ENCODE measurements around the gene CASP10. TPM values are rescaled to one million over a fixed set of nuclear protein-coding genes. Genes with fewer than 3 reads are reported as not detected.

Gene CASP10
- total and polyA plus RNA-seq, 2 of the 13 experiments (the other 11 are each of a cell fraction or from before 2014, with no cell fraction given), result 22.2 to 23.8 TPM

GRCh38 chr2:201180010-201180409 lies 2.9 kb upstream of the CASP10 start:
- Histone ChIP-seq H3K4me2 (ENCODE audit: low read depth, low read length) (peak overlapping the region; percentile 71), H3K9ac (ENCODE audit: insufficient read depth, low read depth, low read length) (peak overlapping the region; percentile 38), H2AFZ (ENCODE audit: low read length) (peak overlapping the region; percentile 88), H3K4me3 (replicated peaks in 1 of 3; ENCODE audit: insufficient read depth in 1 of 3, low read depth in 2 of 3, low read length in 3 of 3) (peak overlapping the region in 2 of 3 experiments; percentile 35 to 38; a peak in 4 of 6 replicates), H3K27ac (ENCODE audit: extremely low read length, insufficient read depth, low read length) (no peak overlapping the region), H3K4me1 (ENCODE audit: insufficient read depth, low read length) (peaks cover 56% of the 10 kb centered on the region), H4K20me1 (ENCODE audit: insufficient read depth, low read length) (no peaks in the 10 kb centered on the region), H3K36me3 (replicated peaks in 1 of 2; ENCODE audit: control insufficient read depth in 1 of 2, insufficient read depth in 2 of 2, low read length in 2 of 2) (no peaks in the 10 kb centered on the region), H3K79me2 (ENCODE audit: insufficient read depth, low read length) (peaks cover 24% of the 10 kb centered on the region), H3K27me3 (ENCODE audit: control insufficient read depth in 1 of 2, insufficient read depth in 2 of 2, low read length in 2 of 2) (no peaks in the 10 kb centered on the region; a peak in 1 of 5 replicates), H3K9me3 (ENCODE audit: low read length) (peaks cover 11% of the 10 kb centered on the region; the same call in 1 of the 2 replicates)
- POLR2A ChIA-PET, result interaction anchor here (0.9 kb wide), 1 partner anchor 290 kb away, joined by 3 read pairs; the partner anchor contains the start of gene NIF3L1
- FAIRE-seq, result no peak
- BruUV-seq (replicated peaks), result no TSS peak
- WGBS (ENCODE audit: low lambda C conversion rate), result 16% methylated on average over 3 of the region's 3 CpGs
- DNase-seq (ENCODE audit: low spot score), result peak; percentile 63
- in situ Hi-C loops (cut with HindIII; ENCODE audit: extremely low pct_ligation_motif_present, low pct_unique_long_range_greater_than_20kb), result loop anchor here (5.0 kb wide), 1 partner anchor 52 kb away; no protein-coding TSS in a partner anchor
- CTCF ChIA-PET (ENCODE audit: low intra/inter-chr PET ratio, low total read pairs), result interaction anchor here (4.5 kb wide), 1 partner anchor 53 kb away, joined by 45 read pairs; no protein-coding TSS in a partner anchor
- ATAC-seq, result peak; percentile 51
- intact Hi-C loops (cut with micrococcal nuclease; ENCODE audit: unreplicated experiment), result no loop called here
- no peak for TF ChIP-seq ZNF879 (CRISPR knock-in tag; IDR thresholded peaks at IDR 0.05)
- TF ChIP-seq SP5 (CRISPR knock-in tag; IDR thresholded peaks at IDR 0.05; ENCODE audit: borderline replicate concordance, low read depth), result no peak
- TF ChIP-seq KAT2B (IDR thresholded peaks at IDR 0.05; ENCODE audit: borderline replicate concordance, low read depth, low read length), result no peak
- no peak for TF ChIP-seq CEBPB (IDR thresholded peaks at IDR 0.05; ENCODE audit: borderline replicate concordance, low read depth, low read length)
- TF ChIP-seq ZNF17 (CRISPR knock-in tag; IDR thresholded peaks at IDR 0.05), result no peak
- TF ChIP-seq POGZ (CRISPR knock-in tag; IDR thresholded peaks at IDR 0.05), result peak; percentile 22; the same call in 1 of the 2 replicates
- 0 out of 2 replicates have a peak, but pooled peaks have one; percentile 26 for TF ChIP-seq HOMEZ (CRISPR knock-in tag; IDR thresholded peaks at IDR 0.05; ENCODE audit: low read depth)
- peak; percentile 46; the same call in 1 of the 2 replicates for TF ChIP-seq DRAP1 (CRISPR knock-in tag; IDR thresholded peaks at IDR 0.05)
- TF ChIP-seq KAT8 (CRISPR knock-in tag; IDR thresholded peaks at IDR 0.05), result peak; percentile 41; the same call in 1 of the 2 replicates
- 0 out of 2 replicates have a peak, but pooled peaks have one; percentile 25 for TF ChIP-seq ZSCAN31 (CRISPR knock-in tag; IDR thresholded peaks at IDR 0.05; ENCODE audit: low read depth)
- TF ChIP-seq FOXK2 (IDR thresholded peaks at IDR 0.05), result peak; percentile 62
- TF ChIP-seq, protein P1, sequence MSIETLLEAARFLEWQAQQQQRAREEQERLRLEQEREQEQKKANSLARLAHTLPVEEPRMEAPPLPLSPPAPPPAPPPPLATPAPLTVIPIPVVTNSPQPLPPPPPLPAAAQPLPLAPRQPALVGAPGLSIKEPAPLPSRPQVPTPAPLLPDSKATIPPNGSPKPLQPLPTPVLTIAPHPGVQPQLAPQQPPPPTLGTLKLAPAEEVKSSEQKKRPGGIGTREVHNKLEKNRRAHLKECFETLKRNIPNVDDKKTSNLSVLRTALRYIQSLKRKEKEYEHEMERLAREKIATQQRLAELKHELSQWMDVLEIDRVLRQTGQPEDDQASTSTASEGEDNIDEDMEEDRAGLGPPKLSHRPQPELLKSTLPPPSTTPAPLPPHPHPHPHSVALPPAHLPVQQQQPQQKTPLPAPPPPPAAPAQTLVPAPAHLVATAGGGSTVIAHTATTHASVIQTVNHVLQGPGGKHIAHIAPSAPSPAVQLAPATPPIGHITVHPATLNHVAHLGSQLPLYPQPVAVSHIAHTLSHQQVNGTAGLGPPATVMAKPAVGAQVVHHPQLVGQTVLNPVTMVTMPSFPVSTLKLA (IDR thresholded peaks at IDR 0.05), result peak; percentile 19; the same call in 1 of the 2 replicates
- TF ChIP-seq, protein P2, sequence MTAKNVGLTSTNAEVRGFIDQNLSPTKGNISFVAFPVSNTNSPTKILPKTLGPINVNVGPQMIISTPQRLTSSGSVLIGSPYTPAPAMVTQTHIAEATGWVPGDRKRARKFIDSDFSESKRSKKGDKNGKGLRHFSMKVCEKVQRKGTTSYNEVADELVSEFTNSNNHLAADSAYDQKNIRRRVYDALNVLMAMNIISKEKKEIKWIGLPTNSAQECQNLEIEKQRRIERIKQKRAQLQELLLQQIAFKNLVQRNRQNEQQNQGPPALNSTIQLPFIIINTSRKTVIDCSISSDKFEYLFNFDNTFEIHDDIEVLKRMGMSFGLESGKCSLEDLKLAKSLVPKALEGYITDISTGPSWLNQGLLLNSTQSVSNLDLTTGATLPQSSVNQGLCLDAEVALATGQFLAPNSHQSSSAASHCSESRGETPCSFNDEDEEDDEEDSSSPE (CRISPR knock-in tag; IDR thresholded peaks at IDR 0.05), result no peak
- no peak for TF ChIP-seq NCOA2 (CRISPR knock-in tag; IDR thresholded peaks at IDR 0.05)
- TF ChIP-seq HOXA3 (CRISPR knock-in tag; IDR thresholded peaks at IDR 0.05), result no peak
- TF ChIP-seq ATF1 (CRISPR knock-in tag; IDR thresholded peaks at IDR 0.05), result 0 out of 2 replicates have a peak, but pooled peaks have one; percentile 37
- no peak for TF ChIP-seq ZNF121 (CRISPR knock-in tag; IDR thresholded peaks at IDR 0.05)
- TF ChIP-seq, protein P3, sequence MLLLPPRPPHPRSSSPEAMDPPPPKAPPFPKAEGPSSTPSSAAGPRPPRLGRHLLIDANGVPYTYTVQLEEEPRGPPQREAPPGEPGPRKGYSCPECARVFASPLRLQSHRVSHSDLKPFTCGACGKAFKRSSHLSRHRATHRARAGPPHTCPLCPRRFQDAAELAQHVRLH (CRISPR knock-in tag; IDR thresholded peaks at IDR 0.05; ENCODE audit: borderline replicate concordance, low read depth), result no peak; the same call in 1 of the 2 replicates
- peak; percentile 77 for TF ChIP-seq NFYB (CRISPR knock-in tag; IDR thresholded peaks at IDR 0.05)
- TF ChIP-seq, protein P4, sequence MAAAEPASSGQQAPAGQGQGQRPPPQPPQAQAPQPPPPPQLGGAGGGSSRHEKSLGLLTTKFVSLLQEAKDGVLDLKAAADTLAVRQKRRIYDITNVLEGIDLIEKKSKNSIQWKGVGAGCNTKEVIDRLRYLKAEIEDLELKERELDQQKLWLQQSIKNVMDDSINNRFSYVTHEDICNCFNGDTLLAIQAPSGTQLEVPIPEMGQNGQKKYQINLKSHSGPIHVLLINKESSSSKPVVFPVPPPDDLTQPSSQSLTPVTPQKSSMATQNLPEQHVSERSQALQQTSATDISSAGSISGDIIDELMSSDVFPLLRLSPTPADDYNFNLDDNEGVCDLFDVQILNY (CRISPR knock-in tag; conservative IDR thresholded peaks at IDR 0.05), result no peak
- peak; percentile 37; the same call in 1 of the 2 replicates for TF ChIP-seq ZMYM4 (CRISPR knock-in tag; IDR thresholded peaks at IDR 0.05)

All from HepG2 (cell line).